AG04450 (cell line): ENCODE results near the gene BCOR. TPM values are rescaled to one million over a fixed set of nuclear protein-coding genes. Genes with fewer than 3 reads are reported as not detected.

Experiments
- CTCF ChIA-PET: fragments of 300-600, 350-600 bp; formaldehyde crosslinking; extraction: SDS; loops from one replicate; lab custom pipeline; 2022; ENCODE audit warnings: antibody characterized with exemption, inconsistent platforms; lab: Charles Lee
- POLR2A ChIA-PET: fragments of 350-600 bp; formaldehyde crosslinking; extraction: SDS; loops from one replicate; lab custom pipeline; 2021; ENCODE audit warnings: antibody characterized with exemption, inconsistent platforms; lab: Yijun Ruan, JAX
- DNase-seq: peaks from one replicate; pipeline ENCODE4 v3.0.0-alpha.2; 2011; ENCODE audit warnings: low read depth, low spot score
- H3K27ac ChIP-seq: one replicate; pipeline ENCODE4 v1.5.1; 2012; ENCODE audit warnings: low read depth, low read length, control low read depth
- H3K27me3 ChIP-seq: one replicate; pipeline ENCODE4 v1.6.0; 2012; ENCODE audit warnings: low read length; ENCODE audit not compliant: control insufficient read depth, insufficient read depth
- H3K4me3 ChIP-seq: 2 replicates; pipeline ENCODE4 v1.5.1; 2011; ENCODE audit warnings: mild to moderate bottlenecking, low read depth, low read length, control low read depth
- H3K9me3 ChIP-seq: 2 replicates; pipeline ENCODE4 v1.5.1; 2012; ENCODE audit warnings: low read length; ENCODE audit not compliant: control insufficient read depth, insufficient read depth
- CTCF ChIP-seq: IDR thresholded peaks from 2 replicates; pipeline ENCODE4 v1.5.1; 2011; ENCODE audit warnings: low read depth, low read length, control low read depth, inconsistent platforms
- polyA plus RNA-seq: library from polyadenylated mRNA; depleted of rRNA; stranded (reverse); fragments of >200 nt; gene quantifications from 2 replicates; pipeline ENCODE4 v1.2.3, GENCODE V29; 2011

Gene BCOR
- polyA plus RNA-seq, 1 experiment = 5.4 TPM

- DNase-seq = no peak
- POLR2A ChIA-PET = interaction anchor here (0.6 to 1.5 kb wide), 5 partner anchors 9 to 125 kb away, joined by 3 to 6 read pairs (median 3); no protein-coding TSS in a partner anchor
- Histone ChIP-seq H3K27ac (peak overlapping the region; percentile 31), H3K4me3 (no peak overlapping the region), H3K27me3 (no peaks in the 10 kb centered on the region), H3K9me3 (no peaks in the 10 kb centered on the region)
- CTCF ChIA-PET = interaction anchor here (0.6 kb wide), 4 partner anchors 8 to 934 kb away, joined by 4 to 7 read pairs (median 6); no protein-coding TSS in a partner anchor
- TF ChIP-seq CTCF = no peak
These were observed 13.2 kb downstream of the BCOR start for GRCh38 chrX:40084471-40085101.

GRCh38 chrX:40083979-40084359 is 13.8 kb downstream of the BCOR start:
- Histone ChIP-seq H3K27me3 (no peaks in the 10 kb centered on the region), H3K27ac (no peak overlapping the region), H3K4me3 (peak overlapping the region; percentile 46; the same call in 1 of the 2 replicates), H3K9me3 (no peaks in the 10 kb centered on the region)
- ChIA-PET CTCF (no interaction called here), POLR2A (interaction anchor here (1.5 kb wide), 1 partner anchor 10 kb away, joined by 6 read pairs; no protein-coding TSS in a partner anchor)
- DNase-seq = no peak
- TF ChIP-seq CTCF = no peak

- Histone ChIP-seq H3K9me3 (no peaks in the 10 kb centered on the region), H3K27ac (no peak overlapping the region), H3K4me3 (peak overlapping the region; percentile 46), H3K27me3 (no peaks in the 10 kb centered on the region)
- POLR2A ChIA-PET = no interaction called here
- no peak for DNase-seq
- CTCF ChIA-PET = interaction anchor here (0.6 kb wide), 1 partner anchor 377 kb away, joined by 7 read pairs; no protein-coding TSS in a partner anchor
- TF ChIP-seq CTCF = no peak
These were observed 14.4 kb downstream of the BCOR start for GRCh38 chrX:40083120-40083978.

- no peak for DNase-seq
- ChIA-PET POLR2A (no interaction called here), CTCF (interaction anchor here (0.6 kb wide), 1 partner anchor 376 kb away, joined by 7 read pairs; no protein-coding TSS in a partner anchor)
- H3K9me3 ChIP-seq = no peaks in the 10 kb centered on the region
- H3K4me3 ChIP-seq = no peak overlapping the region
- H3K27ac ChIP-seq = no peak overlapping the region
- H3K27me3 ChIP-seq = no peaks in the 10 kb centered on the region
- TF ChIP-seq CTCF = no peak
These were observed 15.2 kb downstream of the BCOR start for GRCh38 chrX:40082447-40083119.
